OCI-M2 (cell line): ENCODE measurements around the gene DTNBP1.
"Not testable (repeated sequence)": the region's sequence is repeated elsewhere in the genome, so short reads cannot be mapped to it uniquely, and the experiment has no call there.

Experiments used
- DNase-seq: peaks from one replicate; lab custom pipeline; 2025; ENCODE audit not compliant: unreplicated experiment; lab: John Stamatoyannopoulos, UW

DTNBP1 gene

GRCh38 chr6:15668918-15669317, 6.1 kb upstream of the DTNBP1 start:
- no peak for DNase-seq

- not testable (repeated sequence) for DNase-seq
These were observed 4.1 kb upstream of the DTNBP1 start for GRCh38 chr6:15666896-15667295.

GRCh38 chr6:15665237-15665636, 2.4 kb upstream of the DTNBP1 start:
- DNase-seq = no peak

GRCh38 chr6:15663130-15663871, 473 bp upstream of the DTNBP1 start:
- no peak for DNase-seq

GRCh38 chr6:15661853-15662325, 939 bp downstream of the DTNBP1 start:
- DNase-seq = no peak

- DNase-seq = no peak
These were observed 3.6 kb downstream of the DTNBP1 start for GRCh38 chr6:15659181-15659580.

GRCh38 chr6:15658181-15658744, 4.6 kb downstream of the DTNBP1 start:
- no peak for DNase-seq

GRCh38 chr6:15657290-15657689, 5.5 kb downstream of the DTNBP1 start:
- no peak for DNase-seq

GRCh38 chr6:15656145-15656544, 6.7 kb downstream of the DTNBP1 start:
- DNase-seq = no peak

- DNase-seq = no peak
These were observed 8.6 kb downstream of the DTNBP1 start for GRCh38 chr6:15654250-15654649.

- no peak for DNase-seq
These were observed 9.2 kb downstream of the DTNBP1 start for GRCh38 chr6:15653581-15653980.

GRCh38 chr6:15650004-15650559, 12.7 kb downstream of the DTNBP1 start:
- not testable (repeated sequence) for DNase-seq

- no peak for DNase-seq
These were observed 17.9 kb downstream of the DTNBP1 start for GRCh38 chr6:15644904-15645303.

GRCh38 chr6:15643542-15643941, 19.3 kb downstream of the DTNBP1 start:
- no peak for DNase-seq

GRCh38 chr6:15642276-15642675, 20.6 kb downstream of the DTNBP1 start:
- DNase-seq = no peak

GRCh38 chr6:15638373-15638772, 24.5 kb downstream of the DTNBP1 start:
- no peak for DNase-seq

- DNase-seq = no peak
These were observed 31.4 kb downstream of the DTNBP1 start for GRCh38 chr6:15631432-15631831.

GRCh38 chr6:15630202-15630601, 32.6 kb downstream of the DTNBP1 start:
- DNase-seq = no peak

- no peak for DNase-seq
These were observed 33.3 kb downstream of the DTNBP1 start for GRCh38 chr6:15629487-15629886.

GRCh38 chr6:15628499-15629131, 34.2 kb downstream of the DTNBP1 start:
- DNase-seq = no peak

- no peak for DNase-seq
These were observed 35.0 kb downstream of the DTNBP1 start for GRCh38 chr6:15627821-15628220.
